HepG2 (cell line): ENCODE results near the gene ECHS1. TPM values are rescaled to one million over a fixed set of nuclear protein-coding genes. Genes with fewer than 3 reads are reported as not detected.

Experiments used
- AFF4 ChIP-seq: sonication (generic); formaldehyde crosslinking; IDR thresholded peaks from 2 replicates; pipeline ENCODE4 v1.4.0; 2020; ENCODE audit warnings: missing genetic modification reagents
- BRD4 ChIP-seq: sonication (generic); formaldehyde crosslinking; IDR thresholded peaks from 2 replicates; pipeline ENCODE4 v1.4.0; 2020; ENCODE audit warnings: missing genetic modification reagents
- CREM ChIP-seq, 2 experiments: sonication (generic) in 1 of 2; formaldehyde crosslinking in 1 of 2; IDR thresholded peaks; 2 replicates each; pipeline versions ENCODE4 v1.4.0 to v1.6.1; 2016 to 2020; ENCODE audit warnings: antibody characterized with exemption in 1 of 2, mild to moderate bottlenecking in 1 of 2, missing genetic modification reagents in 1 of 2
- E2F1 ChIP-seq: sonication (generic); formaldehyde crosslinking; IDR thresholded peaks from 2 replicates; pipeline ENCODE4 v1.5.0; 2020; ENCODE audit warnings: missing genetic modification reagents
- FOXK2 ChIP-seq: fragments of 450-650 bp; IDR thresholded peaks from 2 replicates; pipeline ENCODE4 v1.6.1; 2016
- GTF3A ChIP-seq: sonication (generic); formaldehyde crosslinking; conservative IDR thresholded peaks from 2 replicates; pipeline ENCODE4 v1.4.0; 2020; ENCODE audit warnings: mild to moderate bottlenecking, missing genetic modification reagents
- HDAC2 ChIP-seq: sonication (generic); formaldehyde crosslinking; IDR thresholded peaks from 2 replicates; pipeline ENCODE4 v1.4.0; 2020; ENCODE audit warnings: missing genetic modification reagents
- HMG20B ChIP-seq: conservative IDR thresholded peaks from 2 replicates; pipeline ENCODE4 v1.6.1; 2016; ENCODE audit warnings: missing genetic modification reagents, missing compliant biosample characterization
- HNRNPLL ChIP-seq: fragments of 200-400 bp; formaldehyde crosslinking; IDR thresholded peaks from 2 replicates; pipeline ENCODE4 v1.6.1; 2017; ENCODE audit warnings: mild to moderate bottlenecking, low read depth, low read length; ENCODE audit not compliant: poor library complexity, severe bottlenecking
- HOXD1 ChIP-seq: sonication (generic); formaldehyde crosslinking; IDR thresholded peaks from 2 replicates; pipeline ENCODE4 v1.5.0; 2020; ENCODE audit warnings: missing genetic modification reagents
- MZF1 ChIP-seq: sonication (generic); formaldehyde crosslinking; IDR thresholded peaks from 2 replicates; pipeline ENCODE4 v1.8.1; 2023; ENCODE audit warnings: mild to moderate bottlenecking, missing genetic modification reagents, borderline replicate concordance
- RAD51 ChIP-seq: fragments of 450-650 bp; IDR thresholded peaks from 2 replicates; pipeline ENCODE4 v1.6.1; 2016; ENCODE audit warnings: borderline replicate concordance
- RBFOX2 ChIP-seq: fragments of 200-400 bp; formaldehyde crosslinking; IDR thresholded peaks from 2 replicates; pipeline ENCODE4 v1.6.1; 2017; ENCODE audit warnings: low read depth, mild to moderate bottlenecking, low read length
- SMAD1 ChIP-seq: sonication (generic); formaldehyde crosslinking; IDR thresholded peaks from 2 replicates; pipeline ENCODE4 v1.4.0; 2020; ENCODE audit warnings: missing genetic modification reagents, low read depth, mild to moderate bottlenecking, borderline replicate concordance
- SMARCE1 ChIP-seq: fragments of 450-650 bp; IDR thresholded peaks from 2 replicates; pipeline ENCODE4 v1.6.1; 2017; ENCODE audit warnings: borderline replicate concordance
- TFE3 ChIP-seq: IDR thresholded peaks from 2 replicates; pipeline ENCODE4 v1.6.1; 2016
- THAP7 ChIP-seq: sonication (generic); formaldehyde crosslinking; IDR thresholded peaks from 2 replicates; pipeline ENCODE4 v1.8.1; 2023; ENCODE audit warnings: mild to moderate bottlenecking, missing genetic modification reagents
- ZMAT5 ChIP-seq: sonication (generic); formaldehyde crosslinking; IDR thresholded peaks from 2 replicates; pipeline ENCODE4 v1.5.0; 2020; ENCODE audit warnings: mild to moderate bottlenecking, low read depth, missing genetic modification reagents, borderline replicate concordance
- ZNF329 ChIP-seq: sonication (generic); formaldehyde crosslinking; IDR thresholded peaks from 2 replicates; pipeline ENCODE4 v1.9.0; 2021; ENCODE audit warnings: low read depth, mild to moderate bottlenecking, missing genetic modification reagents
- ZNF33A ChIP-seq: sonication (generic); formaldehyde crosslinking; IDR thresholded peaks from 2 replicates; pipeline ENCODE4 v1.5.1; 2020; ENCODE audit warnings: missing genetic modification reagents, mild to moderate bottlenecking, moderate library complexity, borderline replicate concordance
- ZNF460 ChIP-seq: sonication (generic); formaldehyde crosslinking; IDR thresholded peaks from 2 replicates; pipeline ENCODE4 v1.5.1; 2020; ENCODE audit warnings: missing genetic modification reagents, mild to moderate bottlenecking, borderline replicate concordance
- ZNF510 ChIP-seq: sonication (generic); formaldehyde crosslinking; IDR thresholded peaks from 2 replicates; pipeline ENCODE4 v1.4.0; 2020; ENCODE audit warnings: low read depth, mild to moderate bottlenecking, missing genetic modification reagents
- ZNF607 ChIP-seq: sonication (generic); formaldehyde crosslinking; IDR thresholded peaks from 2 replicates; pipeline ENCODE4 v1.5.1; 2020; ENCODE audit warnings: missing genetic modification reagents, mild to moderate bottlenecking, borderline replicate concordance
- polyA plus RNA-seq, 8 experiments: library from polyadenylated mRNA; depleted of rRNA in 3 of 8; stranded (reverse) in 7 of 8; unstranded in 1 of 8; fragments of >200 nt; fragmentation: Illumina TruSeq in 4 of 8; extraction: Trizol in 4 of 8; gene quantifications; 2 replicates each; pipeline versions ENCODE4 v1.2.1 to v1.2.3, GENCODE V29; 2011 to 2016; ENCODE audit warnings: low read depth in 4 of 8, missing spikeins in 1 of 8, mixed read lengths in 1 of 8; ENCODE audit not compliant: insufficient read depth in 1 of 8
- total RNA-seq, 5 experiments: library from RNA; depleted of rRNA; stranded (reverse); fragments of >200 nt; fragmentation: Illumina TruSeq; extraction: Trizol; gene quantifications; 2 replicates each; pipeline ENCODE4 v1.2.3, GENCODE V29; 2016; ENCODE audit warnings: low read depth in 1 of 5

The ECHS1 gene
- total and polyA plus RNA-seq, 2 of the 13 experiments (the other 11 are each of a cell fraction or from before 2014, with no cell fraction given) = 32.7 to 195 TPM

GRCh38 chr10:133359554-133359971 is 13.6 kb downstream of the ECHS1 start (continued):
- no peak for TF ChIP-seq SMARCE1
- no peak for TF ChIP-seq HNRNPLL
- no peak for TF ChIP-seq HOXD1 (CRISPR knock-in tag)
- no peak for TF ChIP-seq AFF4 (CRISPR knock-in tag)
- no peak for TF ChIP-seq HMG20B (CRISPR knock-in tag)
- TF ChIP-seq HDAC2 (CRISPR knock-in tag) = 0 out of 2 replicates have a peak, but pooled peaks have one; percentile 18
- TF ChIP-seq GTF3A (CRISPR knock-in tag) = no peak
- TF ChIP-seq SMAD1 (CRISPR knock-in tag) = no peak
- no peak for TF ChIP-seq ZNF329 (CRISPR knock-in tag)
- TF ChIP-seq THAP7 (CRISPR knock-in tag) = no peak
- no peak for TF ChIP-seq ZMAT5 (CRISPR knock-in tag)
- TF ChIP-seq ZNF607 (CRISPR knock-in tag) = no peak
- no peak for TF ChIP-seq RAD51
- TF ChIP-seq E2F1 = no peak
- TF ChIP-seq TFE3 (CRISPR knock-in tag) = peak; percentile 17; the same call in 1 of the 2 replicates
- no peak for TF ChIP-seq ZNF33A
- no peak for TF ChIP-seq MZF1 (CRISPR knock-in tag)
- TF ChIP-seq ZNF460 (CRISPR knock-in tag) = no peak
- no peak for TF ChIP-seq RBFOX2
- TF ChIP-seq BRD4 (CRISPR knock-in tag) = no peak
- no peak for TF ChIP-seq FOXK2
- TF ChIP-seq CREM (IDR thresholded peaks at IDR 0.05) = no peak
- no peak for TF ChIP-seq CREM (CRISPR knock-in tag; IDR thresholded peaks at IDR 0.05)
- no peak for TF ChIP-seq ZNF510 (CRISPR knock-in tag)
